Frontal cortex (tissue), 4 donors: ENCODE results near the gene G3BP2. TPM values are rescaled to one million over a fixed set of nuclear protein-coding genes. Genes with fewer than 3 reads are reported as not detected.
"Not testable (repeated sequence)": the region's sequence is repeated elsewhere in the genome, so short reads cannot be mapped to it uniquely, and the experiment has no call there.

Source experiments
- DNase-seq, 2 donors: peaks; one replicate each; pipeline ENCODE4 v3.0.0; 2012; ENCODE audit warnings: low spot score in 2 of 2
- FAIRE-seq: peaks from 2 replicates; lab custom pipeline; 2012; peaks lifted over from hg19 to GRCh38; lab: Jason Lieb, UNC
- total RNA-seq: library from RNA; depleted of rRNA; stranded (reverse); fragments of >200 nt; gene quantifications from one replicate; pipeline ENCODE4 v1.2.3, GENCODE V29; 2014
- donor health status: control.
- donor health status: control.
- donor health status: control.

G3BP2 gene
- 472 TPM for total RNA-seq

- DNase-seq (peak; percentile 87 to 95), FAIRE-seq (no peak)
These were observed at the start of gene G3BP2 for GRCh38 chr4:75673027-75673958. Gene G3BP2, minus strand, starts transcription at chr4:75673411. Its CDS starts 11,386 bp downstream, at chr4:75662025.

DNA sequence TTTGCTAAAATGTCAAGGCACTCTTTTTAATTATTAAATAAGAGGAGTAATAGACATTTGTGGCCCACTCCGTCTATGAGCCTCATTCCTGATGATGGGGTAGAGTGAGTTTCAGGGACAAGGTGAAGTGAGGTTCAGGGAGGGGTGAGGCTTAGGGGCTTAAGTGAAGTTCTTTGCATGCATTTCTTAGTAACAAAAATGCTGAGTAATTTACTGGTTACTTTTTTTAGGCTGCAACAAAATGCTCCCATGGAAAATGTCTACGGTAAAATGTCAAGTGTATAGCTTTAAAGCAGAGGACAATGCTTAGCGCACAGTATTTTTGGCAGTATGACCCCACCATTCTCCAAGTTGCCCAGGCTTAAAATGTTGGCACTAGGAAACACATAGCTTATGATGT lies 49.2 kb upstream of the G3BP2 start:
- FAIRE-seq (no peak), DNase-seq (no peak)

GRCh38 chr4:75718529-75718928 lies 45.3 kb upstream of the G3BP2 start:
- no peak for DNase-seq

DNA sequence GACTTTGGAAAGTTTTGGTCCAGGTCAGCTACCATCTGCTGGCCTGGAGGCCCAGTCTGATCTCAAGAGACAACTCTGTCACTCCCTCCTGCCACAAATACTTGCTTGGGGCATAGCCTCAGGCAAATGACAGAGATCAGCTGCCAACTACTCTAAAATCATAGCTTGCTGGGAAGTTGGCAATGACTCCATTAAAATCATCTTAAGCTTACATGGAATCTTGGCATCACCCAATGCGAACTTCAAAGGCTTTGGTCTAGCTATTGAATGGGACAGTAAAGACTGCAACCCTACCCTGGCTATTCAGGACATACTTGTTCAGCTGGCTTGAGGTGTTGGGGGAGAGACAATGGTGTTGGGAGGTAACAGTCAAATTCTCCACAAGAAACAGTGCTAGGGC lies 44.2 kb upstream of the G3BP2 start:
- FAIRE-seq (no peak), DNase-seq (no peak)

More at GRCh38 chr4:75718529-75718928, 45.3 kb upstream of the G3BP2 start:
- no peak for FAIRE-seq

- FAIRE-seq, DNase-seq: not testable (repeated sequence)
These were observed 42.8 kb upstream of the G3BP2 start for GRCh38 chr4:75716054-75716453.

- DNase-seq = no peak
- no peak for FAIRE-seq
These were observed 42.0 kb upstream of the G3BP2 start for GRCh38 chr4:75715105-75715799.

DNA sequence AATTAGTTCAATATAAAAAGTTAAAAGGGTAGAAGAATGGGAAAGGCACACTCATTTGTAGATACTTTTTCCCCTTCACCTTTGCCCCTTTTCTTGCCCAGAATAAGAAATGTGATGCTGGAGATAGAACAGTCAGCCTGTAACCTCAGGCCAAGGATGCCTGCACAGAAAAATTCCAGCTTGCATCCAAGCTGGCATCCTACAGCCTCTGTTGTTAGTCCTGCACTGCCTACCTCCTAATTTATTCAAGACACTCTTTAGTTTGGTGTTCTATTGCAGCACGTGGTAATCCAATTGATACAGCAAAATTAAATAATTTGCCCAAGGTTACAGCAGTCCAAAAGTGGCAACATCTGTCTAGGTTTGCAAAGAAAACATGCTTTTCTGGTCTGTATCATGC lies 41.5 kb upstream of the G3BP2 start:
- DNase-seq (no peak), FAIRE-seq (no peak)

DNA sequence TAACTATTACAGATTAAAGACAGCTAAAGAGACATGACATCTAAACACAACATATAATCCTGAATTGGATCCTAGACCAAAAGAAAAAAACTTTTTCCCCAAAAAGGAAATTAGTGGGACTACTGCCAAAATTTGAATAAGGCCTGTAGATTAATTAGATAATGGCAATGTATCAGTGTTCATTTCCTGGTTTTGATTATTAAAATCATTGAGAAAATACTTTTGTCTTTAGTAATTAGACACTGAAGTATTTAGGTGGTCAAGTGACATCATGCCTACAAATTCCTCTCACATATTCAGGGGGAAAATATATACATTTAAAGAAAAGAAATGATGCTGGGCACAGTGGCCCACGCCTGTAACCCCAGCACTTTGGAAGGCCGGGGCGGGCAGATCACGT lies 40.8 kb upstream of the G3BP2 start:
- DNase-seq = no peak
- no peak for FAIRE-seq

- FAIRE-seq (no peak), DNase-seq (no peak)
These were observed 37.0 kb upstream of the G3BP2 start for GRCh38 chr4:75710246-75710645.

- DNase-seq (no peak), FAIRE-seq (no peak)
These were observed 35.0 kb upstream of the G3BP2 start for GRCh38 chr4:75708218-75708691.

GRCh38 chr4:75705198-75705977 lies 32.2 kb upstream of the G3BP2 start:
- DNase-seq (no peak), FAIRE-seq (no peak)

- DNase-seq = no peak
- no peak for FAIRE-seq
These were observed 29.8 kb upstream of the G3BP2 start for GRCh38 chr4:75702919-75703411.

DNA sequence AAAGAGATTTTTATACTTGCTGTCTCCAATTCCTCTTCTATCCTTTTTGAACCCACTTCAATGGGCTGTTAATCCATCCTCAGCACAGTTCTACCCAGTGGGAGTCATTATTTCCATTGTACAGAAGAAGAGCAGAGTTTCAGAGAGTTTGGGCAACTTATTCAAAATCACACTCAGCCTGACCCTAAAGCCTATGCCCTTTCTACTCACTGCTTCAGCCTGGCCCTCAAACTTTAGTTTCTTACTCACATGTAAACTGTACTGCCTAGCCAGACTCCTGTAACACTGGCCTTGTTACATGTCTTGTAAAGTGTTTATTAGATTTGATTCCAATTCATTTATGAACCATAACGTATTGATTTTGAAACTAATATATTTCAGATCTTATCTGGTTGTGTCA lies 26.1 kb upstream of the G3BP2 start:
- FAIRE-seq = no peak
- DNase-seq = no peak

GRCh38 chr4:75698963-75699228 lies 25.7 kb upstream of the G3BP2 start:
- no peak for FAIRE-seq
- DNase-seq = no peak

DNA sequence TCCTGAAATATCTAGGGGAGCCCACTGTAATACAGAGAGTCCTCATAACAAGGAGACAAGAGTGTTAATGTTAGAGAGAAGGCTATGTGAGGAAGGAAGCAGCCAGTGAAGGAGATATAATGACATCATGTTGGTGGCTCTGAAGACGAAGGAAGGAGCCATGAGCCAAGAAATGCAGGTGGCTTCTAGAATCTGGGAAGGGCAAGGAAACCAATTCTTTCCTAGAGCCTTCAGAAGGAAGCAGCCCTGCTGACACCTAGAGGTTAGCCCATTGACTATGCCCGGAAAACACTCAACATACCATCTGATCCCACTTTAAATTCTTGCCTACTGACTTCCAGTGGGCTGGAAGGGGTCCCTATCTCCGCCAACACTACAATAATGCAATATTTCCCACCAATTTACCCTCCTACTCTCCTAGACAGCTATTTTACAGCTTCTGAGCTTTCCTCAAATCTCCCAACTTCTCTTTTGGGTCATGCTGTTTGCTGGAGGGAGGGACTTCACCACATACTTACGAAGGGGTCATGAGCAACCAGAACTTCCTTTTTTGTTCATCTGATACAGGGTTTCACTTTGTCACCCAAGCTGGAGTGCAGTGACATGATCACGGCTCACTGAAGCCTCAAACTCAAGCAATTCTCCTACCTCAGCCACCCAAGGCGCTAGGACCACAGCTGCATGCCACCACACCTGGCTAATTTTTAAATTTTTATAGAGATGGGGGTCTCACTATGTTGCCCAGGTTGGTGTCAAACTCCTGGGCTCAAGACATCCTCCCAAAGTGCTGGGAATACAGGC lies 25.2 kb upstream of the G3BP2 start:
- no peak for FAIRE-seq
- no peak for DNase-seq

GRCh38 chr4:75696581-75696980 lies 23.4 kb upstream of the G3BP2 start:
- DNase-seq = no peak
- FAIRE-seq = no peak

GRCh38 chr4:75696071-75696470 lies 22.9 kb upstream of the G3BP2 start:
- DNase-seq (no peak), FAIRE-seq (no peak)

- not testable (repeated sequence) for FAIRE-seq, DNase-seq
These were observed 18.9 kb upstream of the G3BP2 start for GRCh38 chr4:75692066-75692465.

DNA sequence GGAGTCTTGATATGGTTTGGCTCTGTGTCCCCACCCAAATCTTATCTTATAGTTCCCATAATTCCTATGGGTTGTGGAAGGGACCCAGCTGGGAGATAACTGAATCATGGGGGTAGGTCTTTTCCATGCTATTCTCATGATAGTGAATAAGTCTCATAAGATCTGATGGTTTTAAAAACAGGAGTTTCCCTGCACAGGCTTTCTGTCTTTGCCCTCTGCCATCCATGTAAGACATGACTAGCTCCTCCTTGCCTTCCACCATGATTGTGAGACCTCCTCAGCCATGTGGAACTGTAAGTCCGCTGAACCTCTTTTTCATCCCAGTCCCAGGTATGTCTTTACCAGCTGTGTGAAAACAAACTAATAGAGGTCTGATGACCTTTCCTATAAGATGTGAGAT lies 13.9 kb upstream of the G3BP2 start:
- FAIRE-seq, DNase-seq: not testable (repeated sequence)
